ENCODE results near the gene PGAM1. TPM values are rescaled to one million over a fixed set of nuclear protein-coding genes. Genes with fewer than 3 reads are reported as not detected.

PGAM1 gene
- total RNA-seq, 1 experiment from 2014 or later, result 412 TPM

DNA sequence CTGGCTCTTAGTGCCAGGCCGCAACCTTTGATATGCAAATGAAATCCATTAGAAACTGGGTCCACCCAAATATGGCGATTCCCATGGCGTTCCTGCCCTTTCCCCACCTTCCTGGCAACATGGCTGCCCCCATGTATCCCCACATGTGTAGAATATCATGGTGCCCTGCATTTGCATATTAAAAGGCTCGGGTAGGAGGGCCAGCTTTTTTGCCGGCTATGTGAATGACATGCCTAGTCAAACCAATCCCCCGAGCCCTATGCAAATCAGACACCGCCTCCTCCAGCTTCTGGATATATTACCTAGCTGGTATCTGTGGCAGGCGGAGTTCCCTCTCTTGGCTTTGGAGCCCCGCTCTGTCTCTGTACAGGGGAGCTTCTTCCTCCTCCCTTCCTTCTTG is 53.9 kb downstream of the PGAM1 start:
- peaks cover 66% of the 10 kb centered on the region for H3K36me3 Mint-ChIP-seq (ENCODE audit: insufficient read depth, unreplicated experiment)
- H3K4me1 ChIP-seq, result no peaks in the 10 kb centered on the region
- H3K27me3 Mint-ChIP-seq (ENCODE audit: insufficient read depth, unreplicated experiment), result no peaks in the 10 kb centered on the region
- TF ChIP-seq, protein P1, sequence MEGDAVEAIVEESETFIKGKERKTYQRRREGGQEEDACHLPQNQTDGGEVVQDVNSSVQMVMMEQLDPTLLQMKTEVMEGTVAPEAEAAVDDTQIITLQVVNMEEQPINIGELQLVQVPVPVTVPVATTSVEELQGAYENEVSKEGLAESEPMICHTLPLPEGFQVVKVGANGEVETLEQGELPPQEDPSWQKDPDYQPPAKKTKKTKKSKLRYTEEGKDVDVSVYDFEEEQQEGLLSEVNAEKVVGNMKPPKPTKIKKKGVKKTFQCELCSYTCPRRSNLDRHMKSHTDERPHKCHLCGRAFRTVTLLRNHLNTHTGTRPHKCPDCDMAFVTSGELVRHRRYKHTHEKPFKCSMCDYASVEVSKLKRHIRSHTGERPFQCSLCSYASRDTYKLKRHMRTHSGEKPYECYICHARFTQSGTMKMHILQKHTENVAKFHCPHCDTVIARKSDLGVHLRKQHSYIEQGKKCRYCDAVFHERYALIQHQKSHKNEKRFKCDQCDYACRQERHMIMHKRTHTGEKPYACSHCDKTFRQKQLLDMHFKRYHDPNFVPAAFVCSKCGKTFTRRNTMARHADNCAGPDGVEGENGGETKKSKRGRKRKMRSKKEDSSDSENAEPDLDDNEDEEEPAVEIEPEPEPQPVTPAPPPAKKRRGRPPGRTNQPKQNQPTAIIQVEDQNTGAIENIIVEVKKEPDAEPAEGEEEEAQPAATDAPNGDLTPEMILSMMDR (IDR thresholded peaks at IDR 0.05; ENCODE audit: insufficient read depth in 1 of 2, low read depth in 1 of 2, low read length in 1 of 2, severe bottlenecking in 1 of 2, unreplicated experiment in 1 of 2), result no peak
- H3K4me1 Mint-ChIP-seq (ENCODE audit: low read depth, unreplicated experiment), result no peaks in the 10 kb centered on the region
- no peak for DNase-seq
- intact Hi-C loops (cut with micrococcal nuclease; ENCODE audit: unreplicated experiment), result no loop called here
- BruUV-seq (replicated peaks), result no TSS peak
- no peak overlapping the region for H3K27ac Mint-ChIP-seq (ENCODE audit: unreplicated experiment)
- H3K27me3 ChIP-seq (replicated peaks; ENCODE audit: control insufficient read depth, insufficient read depth, low read length), result no peaks in the 10 kb centered on the region
- ChIA-PET CTCF (no interaction called here), POLR2A (no interaction called here)
- H3K9me3 Mint-ChIP-seq (ENCODE audit: unreplicated experiment), result no peaks in the 10 kb centered on the region
- no peak overlapping the region for H3K4me3 ChIP-seq (ENCODE audit: low read depth, low read length)
- no peaks in the 10 kb centered on the region for H3K9me3 ChIP-seq
- H3K4me3 Mint-ChIP-seq (ENCODE audit: unreplicated experiment), result no peak overlapping the region
- peaks cover 6% of the 10 kb centered on the region for H3K36me3 ChIP-seq (ENCODE audit: control insufficient read depth, insufficient read depth, low read length)

DNA sequence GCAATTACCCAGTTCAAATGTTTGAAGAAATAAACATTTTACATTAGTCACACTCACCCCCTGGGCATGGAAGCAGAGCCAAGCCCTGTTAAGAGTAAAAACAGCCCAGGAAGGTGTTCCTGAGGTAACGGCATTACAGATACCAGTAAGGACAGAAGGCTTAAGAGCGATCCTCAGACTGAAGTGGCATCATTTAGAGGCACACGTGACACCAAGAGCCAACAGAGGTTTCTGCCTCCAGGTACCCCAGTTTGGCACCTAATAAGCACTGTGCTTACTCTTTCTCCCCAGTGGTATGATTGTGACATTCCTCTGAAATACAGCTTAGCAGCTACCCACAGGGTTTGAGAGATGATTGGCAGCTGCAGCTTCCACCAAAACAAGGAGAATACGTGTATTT is 55.1 kb downstream of the PGAM1 start:
- Mint-ChIP-seq H3K36me3 (ENCODE audit: insufficient read depth, unreplicated experiment) (peaks cover 65% of the 10 kb centered on the region), H3K9me3 (ENCODE audit: unreplicated experiment) (no peaks in the 10 kb centered on the region), H3K4me1 (ENCODE audit: low read depth, unreplicated experiment) (no peaks in the 10 kb centered on the region), H3K4me3 (ENCODE audit: unreplicated experiment) (no peak overlapping the region), H3K27me3 (ENCODE audit: insufficient read depth, unreplicated experiment) (no peaks in the 10 kb centered on the region), H3K27ac (ENCODE audit: unreplicated experiment) (no peak overlapping the region)
- H3K27me3 ChIP-seq (replicated peaks; ENCODE audit: control insufficient read depth, insufficient read depth, low read length), result no peaks in the 10 kb centered on the region
- no TSS peak for BruUV-seq (replicated peaks)
- H3K36me3 ChIP-seq (ENCODE audit: control insufficient read depth, insufficient read depth, low read length), result peaks cover 6% of the 10 kb centered on the region
- H3K4me1 ChIP-seq, result no peaks in the 10 kb centered on the region
- no peak for DNase-seq
- intact Hi-C loops (cut with micrococcal nuclease; ENCODE audit: unreplicated experiment), result no loop called here
- H3K9me3 ChIP-seq, result no peaks in the 10 kb centered on the region
- CTCF ChIA-PET, result interaction anchor here (0.6 to 0.7 kb wide), 2 partner anchors 91 to 252 kb away, joined by 3 to 6 read pairs; no protein-coding TSS in a partner anchor
- POLR2A ChIA-PET, result no interaction called here
- no peak overlapping the region for H3K4me3 ChIP-seq (ENCODE audit: low read depth, low read length)
- TF ChIP-seq, protein P1 (IDR thresholded peaks at IDR 0.05; ENCODE audit: insufficient read depth in 1 of 2, low read depth in 1 of 2, low read length in 1 of 2, severe bottlenecking in 1 of 2, unreplicated experiment in 1 of 2), result no peak

DNA sequence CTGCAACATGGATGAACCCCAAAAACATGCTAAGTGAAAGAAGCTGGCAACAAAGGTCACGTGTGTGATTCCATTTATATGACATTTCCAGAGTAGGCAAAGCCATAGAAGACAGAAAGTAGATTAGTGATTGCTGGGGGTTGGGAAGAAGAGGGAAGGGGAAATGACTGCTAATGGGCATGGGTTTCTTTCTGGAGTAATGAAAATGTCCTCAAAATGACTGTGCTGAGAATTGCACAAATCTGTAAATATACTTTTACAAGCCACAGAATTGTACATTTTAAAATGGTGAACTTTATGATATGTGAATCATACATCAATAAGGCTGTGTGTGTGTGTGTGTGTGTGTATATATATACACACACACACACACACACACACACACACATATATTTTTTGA is 56.4 kb downstream of the PGAM1 start:
- H3K4me3 ChIP-seq (ENCODE audit: low read depth, low read length), result no peak overlapping the region
- no peaks in the 10 kb centered on the region for H3K9me3 ChIP-seq
- TF ChIP-seq, protein P1 (IDR thresholded peaks at IDR 0.05; ENCODE audit: insufficient read depth in 1 of 2, low read depth in 1 of 2, low read length in 1 of 2, severe bottlenecking in 1 of 2, unreplicated experiment in 1 of 2), result no peak
- Mint-ChIP-seq H3K27ac (ENCODE audit: unreplicated experiment) (no peak overlapping the region), H3K4me1 (ENCODE audit: low read depth, unreplicated experiment) (no peaks in the 10 kb centered on the region), H3K9me3 (ENCODE audit: unreplicated experiment) (no peaks in the 10 kb centered on the region), H3K4me3 (ENCODE audit: unreplicated experiment) (no peak overlapping the region), H3K36me3 (ENCODE audit: insufficient read depth, unreplicated experiment) (peaks cover 54% of the 10 kb centered on the region), H3K27me3 (ENCODE audit: insufficient read depth, unreplicated experiment) (no peaks in the 10 kb centered on the region)
- CTCF ChIA-PET, result no interaction called here
- BruUV-seq (replicated peaks), result no TSS peak
- H3K36me3 ChIP-seq (ENCODE audit: control insufficient read depth, insufficient read depth, low read length), result peaks cover 1% of the 10 kb centered on the region
- no peaks in the 10 kb centered on the region for H3K27me3 ChIP-seq (replicated peaks; ENCODE audit: control insufficient read depth, insufficient read depth, low read length)
- no peak for DNase-seq
- H3K4me1 ChIP-seq, result no peaks in the 10 kb centered on the region
- POLR2A ChIA-PET, result no interaction called here
- intact Hi-C loops (cut with micrococcal nuclease; ENCODE audit: unreplicated experiment), result no loop called here

Other genes starting within 250 kb of the PGAM1 start
- 0.41 and 0.42 TPM in 2 replicates for gene SLIT1, start 240.2 kb upstream of the PGAM1 start, total RNA-seq (2022)
- gene ARHGAP19, start 133.6 kb upstream of the PGAM1 start, total RNA-seq (2022), result 13.9 and 15.9 TPM in 2 replicates
- 2.3 and 2.9 TPM in 2 replicates for gene FRAT1, start 106.9 kb upstream of the PGAM1 start, total RNA-seq (2022)
- 16.6 and 18.8 TPM in 2 replicates for gene FRAT2, start 91.5 kb upstream of the PGAM1 start, total RNA-seq (2022)
- 69.3 and 70.5 TPM in 2 replicates for gene RRP12, start 24.9 kb upstream of the PGAM1 start, total RNA-seq (2022)
- 77.5 and 84.7 TPM in 2 replicates for gene EXOSC1, start 19.8 kb downstream of the PGAM1 start, total RNA-seq (2022)
- gene ZDHHC16, start 20.0 kb downstream of the PGAM1 start, total RNA-seq (2022), result 43.5 and 48.3 TPM in 2 replicates
- gene MMS19, start 72.2 kb downstream of the PGAM1 start, total RNA-seq (2022), result 105 and 112 TPM in 2 replicates
- 11.4 and 11.7 TPM in 2 replicates for gene UBTD1, start 72.7 kb downstream of the PGAM1 start, total RNA-seq (2022)
- 0.23 TPM in 1 of 2 replicates, not detected in the other for gene ANKRD2, start 146.6 kb downstream of the PGAM1 start, total RNA-seq (2022)
- gene HOGA1, start 158.2 kb downstream of the PGAM1 start, total RNA-seq (2022), result 0.50 and 0.67 TPM in 2 replicates
- gene C10orf62, start 163.5 kb downstream of the PGAM1 start, total RNA-seq (2022), result not detected in 2 replicates
- gene MORN4, start 207.3 kb downstream of the PGAM1 start, total RNA-seq (2022), result 9.7 and 12.6 TPM in 2 replicates
- 26.1 and 27.3 TPM in 2 replicates for gene PI4K2A, start 214.5 kb downstream of the PGAM1 start, total RNA-seq (2022)